Osteocyte (in vitro differentiated cells): ENCODE measurements around the gene FCHSD2. TPM values are rescaled to one million over a fixed set of nuclear protein-coding genes. Genes with fewer than 3 reads are reported as not detected.

Experiments used
- DNase-seq: peaks from one replicate; pipeline ENCODE4 v3.0.0; 2021; ENCODE audit warnings: mixed read lengths; ENCODE audit not compliant: unreplicated experiment; ENCODE audit errors: extremely low spot score
- H3K27ac Mint-ChIP-seq: one replicate; pipeline ENCODE4 v1.8.0; 2021; ENCODE audit warnings: mild to moderate bottlenecking, mixed read lengths; ENCODE audit not compliant: unreplicated experiment
- H3K27me3 Mint-ChIP-seq: one replicate; pipeline ENCODE4 v1.8.0; 2021; ENCODE audit warnings: mixed read lengths; ENCODE audit not compliant: unreplicated experiment
- H3K36me3 Mint-ChIP-seq: one replicate; pipeline ENCODE4 v1.8.0; 2021; ENCODE audit warnings: mixed read lengths; ENCODE audit not compliant: unreplicated experiment
- H3K4me1 Mint-ChIP-seq: one replicate; pipeline ENCODE4 v1.8.0; 2021; ENCODE audit warnings: mixed read lengths; ENCODE audit not compliant: unreplicated experiment
- H3K4me3 Mint-ChIP-seq: one replicate; pipeline ENCODE4 v1.8.0; 2021; ENCODE audit warnings: mild to moderate bottlenecking, moderate library complexity, mixed read lengths; ENCODE audit not compliant: unreplicated experiment
- H3K9me3 Mint-ChIP-seq: one replicate; pipeline ENCODE4 v1.8.0; 2021; ENCODE audit warnings: mixed read lengths; ENCODE audit not compliant: unreplicated experiment
- total RNA-seq: library from RNA; stranded (reverse); gene quantifications from 2 replicates; pipeline ENCODE4 v1.2.1, GENCODE V29; 2021
- TF ChIP-seq, protein P1 (sequence below): fragments of 200-600 bp; sonication (generic); IDR thresholded peaks from 2 replicates; pipeline ENCODE4 v1.5.0; 2021; ENCODE audit warnings: antibody characterized with exemption, mild to moderate bottlenecking, moderate library complexity

The FCHSD2 gene
- total RNA-seq, 1 donor from 2014 or later = 39.4 TPM

DNA sequence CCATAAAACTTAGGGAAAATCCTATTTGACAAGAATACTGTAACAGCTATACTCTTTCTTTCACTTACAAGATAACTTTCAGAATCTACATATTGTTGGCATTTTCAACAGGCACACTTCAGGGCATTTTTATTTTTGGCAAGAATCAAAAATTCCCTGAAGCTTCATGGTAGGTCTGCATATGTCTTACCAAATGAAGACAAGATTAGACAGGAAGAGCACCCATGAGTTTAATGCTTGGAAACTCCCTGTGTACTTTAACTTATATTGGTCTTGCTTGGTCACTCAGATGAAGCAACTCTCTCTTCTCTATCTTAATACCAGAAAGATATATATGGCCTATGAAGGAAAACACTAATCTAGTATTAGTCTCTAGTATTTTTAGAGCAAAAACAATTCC lies 190.2 kb downstream of the FCHSD2 start:
- Mint-ChIP-seq H3K36me3 (no peaks in the 10 kb centered on the region), H3K27me3 (no peaks in the 10 kb centered on the region), H3K4me3 (no peak overlapping the region), H3K9me3 (no peaks in the 10 kb centered on the region), H3K27ac (no peak overlapping the region), H3K4me1 (no peaks in the 10 kb centered on the region)
- TF ChIP-seq, protein P1, sequence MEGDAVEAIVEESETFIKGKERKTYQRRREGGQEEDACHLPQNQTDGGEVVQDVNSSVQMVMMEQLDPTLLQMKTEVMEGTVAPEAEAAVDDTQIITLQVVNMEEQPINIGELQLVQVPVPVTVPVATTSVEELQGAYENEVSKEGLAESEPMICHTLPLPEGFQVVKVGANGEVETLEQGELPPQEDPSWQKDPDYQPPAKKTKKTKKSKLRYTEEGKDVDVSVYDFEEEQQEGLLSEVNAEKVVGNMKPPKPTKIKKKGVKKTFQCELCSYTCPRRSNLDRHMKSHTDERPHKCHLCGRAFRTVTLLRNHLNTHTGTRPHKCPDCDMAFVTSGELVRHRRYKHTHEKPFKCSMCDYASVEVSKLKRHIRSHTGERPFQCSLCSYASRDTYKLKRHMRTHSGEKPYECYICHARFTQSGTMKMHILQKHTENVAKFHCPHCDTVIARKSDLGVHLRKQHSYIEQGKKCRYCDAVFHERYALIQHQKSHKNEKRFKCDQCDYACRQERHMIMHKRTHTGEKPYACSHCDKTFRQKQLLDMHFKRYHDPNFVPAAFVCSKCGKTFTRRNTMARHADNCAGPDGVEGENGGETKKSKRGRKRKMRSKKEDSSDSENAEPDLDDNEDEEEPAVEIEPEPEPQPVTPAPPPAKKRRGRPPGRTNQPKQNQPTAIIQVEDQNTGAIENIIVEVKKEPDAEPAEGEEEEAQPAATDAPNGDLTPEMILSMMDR = no peak
- no peak for DNase-seq

DNA sequence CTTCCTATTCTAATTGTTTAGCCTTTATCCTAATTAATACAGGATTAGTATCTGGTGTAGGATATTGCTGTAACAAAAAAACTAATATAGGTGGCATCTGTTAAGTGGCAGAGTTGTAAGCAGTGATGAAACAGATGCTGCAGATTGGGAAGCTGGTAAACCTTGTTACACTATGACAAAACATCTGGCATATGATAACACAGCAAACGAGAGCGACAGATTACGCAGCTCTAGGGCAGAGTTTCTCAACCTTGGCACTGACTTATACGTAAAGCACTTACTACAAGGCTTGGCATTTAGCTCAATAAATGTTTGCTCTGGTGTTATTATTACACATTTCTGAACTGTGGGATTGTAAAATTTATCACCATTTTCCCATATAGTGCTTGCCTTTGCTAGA lies 190.9 kb downstream of the FCHSD2 start:
- no peaks in the 10 kb centered on the region for H3K4me1 Mint-ChIP-seq
- no peaks in the 10 kb centered on the region for H3K9me3 Mint-ChIP-seq
- H3K27ac Mint-ChIP-seq = no peak overlapping the region
- no peak overlapping the region for H3K4me3 Mint-ChIP-seq
- H3K36me3 Mint-ChIP-seq = no peaks in the 10 kb centered on the region
- TF ChIP-seq, protein P1 = no peak
- DNase-seq = no peak
- no peaks in the 10 kb centered on the region for H3K27me3 Mint-ChIP-seq

DNA sequence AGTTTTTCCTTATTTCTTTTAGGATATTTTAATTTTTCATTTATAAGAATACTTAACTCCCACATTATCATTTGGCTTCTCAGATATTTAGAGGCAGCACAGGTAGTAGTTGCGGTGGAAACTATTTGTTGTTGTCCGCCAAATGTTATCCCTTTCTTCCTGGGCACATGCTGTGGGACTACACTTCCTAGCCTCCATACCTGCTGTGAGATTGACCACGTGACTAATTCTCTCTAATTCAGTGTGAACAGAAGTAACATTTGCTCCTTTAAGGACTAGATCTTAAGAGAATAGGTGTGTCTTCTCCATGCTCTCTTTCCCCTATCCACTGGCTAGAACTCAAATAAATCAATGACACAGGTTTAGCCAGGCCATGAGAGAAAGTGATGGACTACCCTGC lies 191.4 kb downstream of the FCHSD2 start:
- Mint-ChIP-seq H3K4me1 (no peaks in the 10 kb centered on the region), H3K4me3 (no peak overlapping the region), H3K27ac (no peak overlapping the region), H3K9me3 (no peaks in the 10 kb centered on the region), H3K27me3 (no peaks in the 10 kb centered on the region), H3K36me3 (no peaks in the 10 kb centered on the region)
- DNase-seq = no peak
- TF ChIP-seq, protein P1 = no peak

DNA sequence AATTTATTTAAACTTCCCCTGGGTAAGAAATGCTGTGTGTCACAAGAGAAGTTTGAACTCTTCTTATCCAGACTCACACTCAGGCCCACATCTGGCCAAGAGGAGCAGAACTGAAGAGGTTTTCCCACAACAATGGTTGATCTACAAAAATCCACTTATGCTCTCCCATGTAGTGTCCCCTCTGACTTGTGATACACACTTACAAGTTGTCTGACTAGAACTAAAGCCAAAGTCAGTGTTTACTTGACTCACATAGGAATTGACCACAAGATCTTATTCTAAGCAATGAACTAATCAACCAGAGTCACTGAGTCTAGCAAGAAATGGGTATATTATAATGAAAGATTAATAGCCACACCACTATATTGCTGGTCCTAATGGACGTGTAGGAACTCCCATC lies 194.9 kb downstream of the FCHSD2 start:
- Mint-ChIP-seq H3K4me3 (no peak overlapping the region), H3K27me3 (no peaks in the 10 kb centered on the region), H3K27ac (no peak overlapping the region), H3K4me1 (peaks cover 2% of the 10 kb centered on the region), H3K9me3 (no peaks in the 10 kb centered on the region), H3K36me3 (peaks cover 1% of the 10 kb centered on the region)
- no peak for DNase-seq
- TF ChIP-seq, protein P1 = no peak

DNA sequence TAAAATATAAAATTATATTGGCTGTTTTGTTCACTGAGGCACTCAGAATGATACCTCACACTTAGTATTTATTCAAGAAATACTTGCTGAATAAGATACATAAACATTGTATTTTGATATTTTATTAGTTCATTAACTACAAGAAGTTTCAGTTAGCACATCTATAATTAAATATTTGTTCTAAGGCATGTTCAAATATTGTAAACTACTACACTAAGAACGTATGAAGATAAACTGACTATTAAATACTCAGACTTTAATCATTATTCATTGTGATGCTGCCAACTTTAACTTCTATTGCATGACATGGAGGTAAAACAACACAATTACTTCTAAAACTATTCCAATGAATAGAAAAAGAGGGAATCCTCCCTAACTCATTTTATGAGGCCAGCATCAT lies 198.5 kb downstream of the FCHSD2 start:
- peaks cover 3% of the 10 kb centered on the region for H3K36me3 Mint-ChIP-seq
- TF ChIP-seq, protein P1 = no peak
- H3K27me3 Mint-ChIP-seq = no peaks in the 10 kb centered on the region

More for the DNA sequence above, 198.5 kb downstream of the FCHSD2 start:
- H3K9me3 Mint-ChIP-seq = no peaks in the 10 kb centered on the region
- H3K27ac Mint-ChIP-seq = no peak overlapping the region
- H3K4me3 Mint-ChIP-seq = no peak overlapping the region
- H3K4me1 Mint-ChIP-seq = peaks cover 8% of the 10 kb centered on the region
- DNase-seq = no peak
